ENCODE measurements around the gene FCN1. TPM values are rescaled to one million over a fixed set of nuclear protein-coding genes. Genes with fewer than 3 reads are reported as not detected.
A peak's percentile ranks its signal among the peaks of the same experiment; 100 is the strongest.

Gene FCN1
- total and polyA plus RNA-seq, 10 of the 15 experiments (the other 5 are each of a cell fraction or from before 2014, with no cell fraction given), result 0.08 TPM; not detected in 9

DNA sequence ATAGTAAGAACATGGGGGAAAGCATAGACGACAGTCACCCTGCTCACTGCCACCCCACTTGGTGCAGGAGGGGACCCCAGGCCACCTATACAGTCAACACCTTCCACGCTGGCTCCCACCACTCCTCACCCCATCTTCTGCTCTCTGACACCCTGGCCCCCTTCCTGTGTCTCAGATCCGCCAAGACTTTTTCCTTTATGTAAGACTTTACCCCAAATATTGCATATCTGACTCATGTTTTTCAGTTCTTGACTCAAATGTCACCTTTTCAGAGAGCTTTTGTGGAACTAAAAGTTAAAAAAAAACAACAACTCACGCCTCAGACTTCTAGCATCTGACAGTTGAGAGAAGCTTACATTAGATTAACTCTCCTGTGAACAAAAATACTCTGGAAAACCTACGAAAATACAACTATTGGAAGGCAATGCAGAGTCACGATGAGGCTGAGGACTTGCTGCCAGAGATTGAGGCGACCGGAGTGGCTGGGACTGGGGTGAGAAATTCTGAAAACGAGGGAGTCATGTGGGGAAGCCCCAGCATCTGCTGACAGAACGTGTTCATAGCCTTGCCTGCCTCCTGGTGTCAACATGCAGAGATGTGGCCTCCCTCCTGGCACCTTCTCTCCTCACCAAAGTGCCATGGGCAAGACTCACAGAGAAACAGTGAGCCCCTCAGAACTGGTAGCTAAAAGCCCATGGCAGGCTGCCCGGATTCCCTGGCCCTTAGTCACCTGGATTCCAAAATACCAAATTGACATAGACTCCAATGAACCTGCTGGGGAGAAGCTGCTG, 59.5 kb downstream of the FCN1 start (continued):
- no peak for TF ChIP-seq SUZ12 (IDR thresholded peaks at IDR 0.05; ENCODE audit: unreplicated experiment)
- TF ChIP-seq MEF2B (IDR thresholded peaks at IDR 0.05; ENCODE audit: partially characterized antibody, poor library complexity, severe bottlenecking), result peak; percentile 37
- no peak for TF ChIP-seq YBX1 (IDR thresholded peaks at IDR 0.05)
- TF ChIP-seq RBBP5 (conservative IDR thresholded peaks at IDR 0.05), result 0 out of 2 replicates have a peak, but pooled peaks have one; percentile 39
- no peak for TF ChIP-seq KLF5 (IDR thresholded peaks at IDR 0.05; ENCODE audit: partially characterized antibody)
- peak; percentile 68 for TF ChIP-seq RAD21 (IDR thresholded peaks at IDR 0.05; ENCODE audit: insufficient read depth, low read depth, low read length)
- peak; percentile 83 for TF ChIP-seq CREM (IDR thresholded peaks at IDR 0.05; ENCODE audit: low read depth)
- TF ChIP-seq, protein P1, sequence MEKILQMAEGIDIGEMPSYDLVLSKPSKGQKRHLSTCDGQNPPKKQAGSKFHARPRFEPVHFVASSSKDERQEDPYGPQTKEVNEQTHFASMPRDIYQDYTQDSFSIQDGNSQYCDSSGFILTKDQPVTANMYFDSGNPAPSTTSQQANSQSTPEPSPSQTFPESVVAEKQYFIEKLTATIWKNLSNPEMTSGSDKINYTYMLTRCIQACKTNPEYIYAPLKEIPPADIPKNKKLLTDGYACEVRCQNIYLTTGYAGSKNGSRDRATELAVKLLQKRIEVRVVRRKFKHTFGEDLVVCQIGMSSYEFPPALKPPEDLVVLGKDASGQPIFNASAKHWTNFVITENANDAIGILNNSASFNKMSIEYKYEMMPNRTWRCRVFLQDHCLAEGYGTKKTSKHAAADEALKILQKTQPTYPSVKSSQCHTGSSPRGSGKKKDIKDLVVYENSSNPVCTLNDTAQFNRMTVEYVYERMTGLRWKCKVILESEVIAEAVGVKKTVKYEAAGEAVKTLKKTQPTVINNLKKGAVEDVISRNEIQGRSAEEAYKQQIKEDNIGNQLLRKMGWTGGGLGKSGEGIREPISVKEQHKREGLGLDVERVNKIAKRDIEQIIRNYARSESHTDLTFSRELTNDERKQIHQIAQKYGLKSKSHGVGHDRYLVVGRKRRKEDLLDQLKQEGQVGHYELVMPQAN (conservative IDR thresholded peaks at IDR 0.05), result no peak
- no peak for TF ChIP-seq STAT3 (IDR thresholded peaks at IDR 0.05; ENCODE audit: low read depth, low read length)
- TF ChIP-seq, protein P2, sequence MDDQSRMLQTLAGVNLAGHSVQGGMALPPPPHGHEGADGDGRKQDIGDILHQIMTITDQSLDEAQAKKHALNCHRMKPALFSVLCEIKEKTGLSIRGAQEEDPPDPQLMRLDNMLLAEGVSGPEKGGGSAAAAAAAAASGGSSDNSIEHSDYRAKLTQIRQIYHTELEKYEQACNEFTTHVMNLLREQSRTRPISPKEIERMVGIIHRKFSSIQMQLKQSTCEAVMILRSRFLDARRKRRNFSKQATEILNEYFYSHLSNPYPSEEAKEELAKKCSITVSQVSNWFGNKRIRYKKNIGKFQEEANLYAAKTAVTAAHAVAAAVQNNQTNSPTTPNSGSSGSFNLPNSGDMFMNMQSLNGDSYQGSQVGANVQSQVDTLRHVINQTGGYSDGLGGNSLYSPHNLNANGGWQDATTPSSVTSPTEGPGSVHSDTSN (IDR thresholded peaks at IDR 0.05; ENCODE audit: insufficient replicate concordance, low read depth, low read length), result no peak
- no peak for TF ChIP-seq NRF1 (conservative IDR thresholded peaks at IDR 0.05; ENCODE audit: low read depth, low read length)
- TF ChIP-seq, protein P3, sequence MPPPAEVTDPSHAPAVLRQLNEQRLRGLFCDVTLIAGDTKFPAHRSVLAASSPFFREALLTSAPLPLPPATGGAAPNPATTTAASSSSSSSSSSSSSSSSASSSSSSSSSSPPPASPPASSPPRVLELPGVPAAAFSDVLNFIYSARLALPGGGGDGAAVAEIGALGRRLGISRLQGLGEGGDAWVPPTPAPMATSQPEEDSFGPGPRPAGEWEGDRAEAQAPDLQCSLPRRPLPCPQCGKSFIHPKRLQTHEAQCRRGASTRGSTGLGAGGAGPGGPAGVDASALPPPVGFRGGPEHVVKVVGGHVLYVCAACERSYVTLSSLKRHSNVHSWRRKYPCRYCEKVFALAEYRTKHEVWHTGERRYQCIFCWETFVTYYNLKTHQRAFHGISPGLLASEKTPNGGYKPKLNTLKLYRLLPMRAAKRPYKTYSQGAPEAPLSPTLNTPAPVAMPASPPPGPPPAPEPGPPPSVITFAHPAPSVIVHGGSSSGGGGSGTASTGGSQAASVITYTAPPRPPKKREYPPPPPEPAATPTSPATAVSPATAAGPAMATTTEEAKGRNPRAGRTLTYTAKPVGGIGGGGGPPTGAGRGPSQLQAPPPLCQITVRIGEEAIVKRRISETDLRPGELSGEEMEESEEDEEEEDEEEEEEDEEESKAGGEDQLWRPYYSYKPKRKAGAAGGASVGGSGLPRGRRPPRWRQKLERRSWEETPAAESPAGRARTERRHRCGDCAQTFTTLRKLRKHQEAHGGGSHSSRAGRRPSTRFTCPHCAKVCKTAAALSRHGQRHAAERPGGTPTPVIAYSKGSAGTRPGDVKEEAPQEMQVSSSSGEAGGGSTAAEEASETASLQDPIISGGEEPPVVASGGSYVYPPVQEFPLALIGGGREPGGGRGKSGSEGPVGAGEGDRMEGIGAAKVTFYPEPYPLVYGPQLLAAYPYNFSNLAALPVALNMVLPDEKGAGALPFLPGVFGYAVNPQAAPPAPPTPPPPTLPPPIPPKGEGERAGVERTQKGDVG (CRISPR knock-in tag; IDR thresholded peaks at IDR 0.05), result no peak
- no peak for TF ChIP-seq EGR1 (IDR thresholded peaks at IDR 0.05; ENCODE audit: borderline replicate concordance in 1 of 2, low read depth in 2 of 2, low read length in 2 of 2)
- TF ChIP-seq EP300 (IDR thresholded peaks at IDR 0.05; ENCODE audit: borderline replicate concordance in 1 of 2, control insufficient read depth in 1 of 2, low read depth in 2 of 2, low read length in 2 of 2), result peak; percentile 73 to 80
- TF ChIP-seq ZNF207 (IDR thresholded peaks at IDR 0.05; ENCODE audit: borderline replicate concordance), result no peak
- no peak for TF ChIP-seq CHD4 (IDR thresholded peaks at IDR 0.05)
- TF ChIP-seq, protein P4, sequence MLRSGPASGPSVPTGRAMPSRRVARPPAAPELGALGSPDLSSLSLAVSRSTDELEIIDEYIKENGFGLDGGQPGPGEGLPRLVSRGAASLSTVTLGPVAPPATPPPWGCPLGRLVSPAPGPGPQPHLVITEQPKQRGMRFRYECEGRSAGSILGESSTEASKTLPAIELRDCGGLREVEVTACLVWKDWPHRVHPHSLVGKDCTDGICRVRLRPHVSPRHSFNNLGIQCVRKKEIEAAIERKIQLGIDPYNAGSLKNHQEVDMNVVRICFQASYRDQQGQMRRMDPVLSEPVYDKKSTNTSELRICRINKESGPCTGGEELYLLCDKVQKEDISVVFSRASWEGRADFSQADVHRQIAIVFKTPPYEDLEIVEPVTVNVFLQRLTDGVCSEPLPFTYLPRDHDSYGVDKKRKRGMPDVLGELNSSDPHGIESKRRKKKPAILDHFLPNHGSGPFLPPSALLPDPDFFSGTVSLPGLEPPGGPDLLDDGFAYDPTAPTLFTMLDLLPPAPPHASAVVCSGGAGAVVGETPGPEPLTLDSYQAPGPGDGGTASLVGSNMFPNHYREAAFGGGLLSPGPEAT (IDR thresholded peaks at IDR 0.05; ENCODE audit: low read depth), result peak; percentile 70
- peak in 1 of 2 experiments; percentile 80; a peak in 1 of 4 replicates for TF ChIP-seq ETV6 (conservative IDR thresholded peaks at IDR 0.05 in 1 of 2, IDR thresholded peaks at IDR 0.05 in 1 of 2; ENCODE audit: borderline replicate concordance in 1 of 2, low read depth in 1 of 2)
- peak; percentile 63; the same call in 1 of the 2 replicates for TF ChIP-seq NBN (IDR thresholded peaks at IDR 0.05)
- TF ChIP-seq SRF (IDR thresholded peaks at IDR 0.05; ENCODE audit: low read depth in 2 of 2, low read length in 2 of 2), result 0 out of 4 replicates have a peak, but pooled peaks of 1 of the 2 experiments have one; percentile 23
- TF ChIP-seq WRNIP1 (IDR thresholded peaks at IDR 0.05; ENCODE audit: borderline replicate concordance, low read depth, low read length), result no peak

All from GM12878 (cell line).